HG03025 (cell line): Measurements from ENCODE around the gene ZNF469.

Source experiments
- ATAC-seq: cut with Tn5 transposase; IDR thresholded peaks from one replicate; pipeline ENCODE4 v1.9.1; 2021; ENCODE audit warnings: mild to moderate bottlenecking, moderate library complexity; ENCODE audit not compliant: unreplicated experiment, low FRiP score

The ZNF469 gene

GRCh38 chr16:88347656-88348376 lies 34.9 kb upstream of the ZNF469 start:
- no peak for ATAC-seq

- ATAC-seq, result no peak
Observed at GRCh38 chr16:88348377-88349152, 34.2 kb upstream of the ZNF469 start.

GRCh38 chr16:88349153-88349902 lies 33.4 kb upstream of the ZNF469 start:
- no peak for ATAC-seq

GRCh38 chr16:88349903-88350900 lies 32.6 kb upstream of the ZNF469 start:
- ATAC-seq, result no peak

- ATAC-seq, result no peak
Observed at GRCh38 chr16:88350922-88351321, 31.8 kb upstream of the ZNF469 start.

GRCh38 chr16:88351491-88352101 lies 31.2 kb upstream of the ZNF469 start:
- no peak for ATAC-seq

- ATAC-seq, result no peak
Observed at GRCh38 chr16:88352261-88353200, 30.2 kb upstream of the ZNF469 start.

GRCh38 chr16:88353232-88353631 lies 29.5 kb upstream of the ZNF469 start:
- ATAC-seq, result no peak

GRCh38 chr16:88353691-88354090 lies 29.1 kb upstream of the ZNF469 start:
- no peak for ATAC-seq

GRCh38 chr16:88354229-88355092 lies 28.3 kb upstream of the ZNF469 start:
- ATAC-seq, result no peak

GRCh38 chr16:88355093-88355388 lies 27.7 kb upstream of the ZNF469 start:
- no peak for ATAC-seq

- ATAC-seq, result no peak
Observed at GRCh38 chr16:88355389-88356123, 27.2 kb upstream of the ZNF469 start.

GRCh38 chr16:88356124-88356726 lies 26.5 kb upstream of the ZNF469 start:
- no peak for ATAC-seq

GRCh38 chr16:88356727-88357199 lies 26.0 kb upstream of the ZNF469 start:
- ATAC-seq, result no peak

- ATAC-seq, result no peak
Observed at GRCh38 chr16:88357317-88358022, 25.3 kb upstream of the ZNF469 start.

GRCh38 chr16:88358023-88358420 lies 24.7 kb upstream of the ZNF469 start:
- ATAC-seq, result no peak
